Renal cortical epithelial cell (primary cell): ENCODE results near the gene ATP1B1. TPM values are rescaled to one million over a fixed set of nuclear protein-coding genes. Genes with fewer than 3 reads are reported as not detected.
A peak's percentile ranks its signal among the peaks of the same experiment; 100 is the strongest.
"Not testable (repeated sequence)": the region's sequence is repeated elsewhere in the genome, so short reads cannot be mapped to it uniquely, and the experiment has no call there.

Experiments
- DNase-seq: peaks from one replicate; pipeline ENCODE4 v3.0.0-alpha.2; 2011; ENCODE audit warnings: low read depth
- total RNA-seq: library from RNA; depleted of rRNA; stranded (reverse); fragments of >200 nt; gene quantifications from 2 replicates; pipeline ENCODE4 v1.2.3, GENCODE V29; 2014

ATP1B1 gene
- total RNA-seq, 1 donor from 2014 or later: 314 TPM

DNA sequence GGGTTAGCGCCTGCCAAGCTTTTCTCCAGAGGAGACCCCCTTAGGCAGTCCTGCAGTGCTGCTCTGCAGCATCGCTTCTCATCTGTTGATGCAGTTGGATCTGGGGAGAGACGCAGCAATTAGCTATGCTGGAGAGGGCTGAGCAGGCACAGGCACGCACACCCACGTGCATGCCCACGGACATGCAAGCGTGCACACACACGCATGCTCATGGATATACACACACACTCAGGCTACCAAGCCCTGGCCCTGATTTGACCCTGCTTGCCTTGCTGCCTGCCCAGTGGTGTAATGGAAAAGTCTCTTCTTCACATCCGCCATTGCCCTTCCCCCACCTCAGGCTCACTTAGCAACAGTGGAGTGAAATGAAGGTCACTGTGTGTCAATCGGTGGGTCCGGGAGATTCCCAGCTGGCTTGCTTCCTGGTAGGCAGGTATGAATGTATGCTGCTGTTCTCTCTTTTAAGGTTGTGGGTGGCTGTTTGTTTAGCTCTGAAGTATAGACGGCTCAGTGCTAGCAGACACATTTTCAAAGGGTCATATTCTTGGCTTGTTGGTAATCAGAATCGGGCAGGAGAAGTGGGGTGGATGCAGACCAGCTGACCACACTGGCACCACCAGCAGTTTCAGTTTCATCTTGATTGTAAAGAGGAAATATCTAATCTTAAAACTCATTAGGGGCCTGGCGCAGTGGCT is 9.5 kb downstream of the ATP1B1 start:
- DNase-seq: peak; percentile 92

DNA sequence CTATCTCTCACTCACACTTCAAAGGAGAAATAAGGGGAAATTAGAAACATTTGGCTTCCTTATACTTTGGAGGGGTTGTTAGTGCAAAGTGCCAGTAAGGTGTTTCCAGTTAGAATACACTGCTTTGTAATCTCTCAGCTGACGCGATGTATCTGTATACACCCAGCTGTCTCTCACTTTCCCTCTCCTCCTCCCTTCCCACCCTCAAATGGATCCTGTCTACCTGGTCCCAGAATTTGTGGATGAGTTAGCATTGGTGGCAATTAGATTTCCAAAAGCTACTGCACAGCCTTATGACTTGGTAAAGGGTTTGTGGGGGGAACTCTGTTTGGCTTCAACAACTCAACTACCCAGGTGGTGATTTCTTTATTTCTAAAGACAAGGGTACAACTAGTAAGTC is 10.5 kb downstream of the ATP1B1 start:
- no peak for DNase-seq

DNA sequence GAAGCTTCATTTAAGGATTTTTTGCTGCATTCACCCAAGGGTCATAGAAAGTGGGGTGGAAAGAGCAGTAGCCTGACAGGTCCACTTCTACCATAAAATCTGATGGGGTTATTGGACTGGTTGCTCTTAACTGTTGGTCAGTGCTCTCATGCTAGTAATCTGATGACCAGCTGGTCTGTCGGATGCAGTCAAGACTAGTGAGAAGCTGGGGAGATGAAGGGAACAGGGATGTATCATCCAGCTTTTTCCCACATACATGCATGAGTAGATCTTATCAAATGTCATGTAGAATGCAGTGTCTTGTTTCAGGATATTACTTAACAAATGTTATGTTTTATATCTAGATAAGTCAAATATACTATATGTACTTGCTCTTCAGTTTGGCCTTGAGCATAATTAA is 11.1 kb downstream of the ATP1B1 start:
- DNase-seq: peak; percentile 49

DNA sequence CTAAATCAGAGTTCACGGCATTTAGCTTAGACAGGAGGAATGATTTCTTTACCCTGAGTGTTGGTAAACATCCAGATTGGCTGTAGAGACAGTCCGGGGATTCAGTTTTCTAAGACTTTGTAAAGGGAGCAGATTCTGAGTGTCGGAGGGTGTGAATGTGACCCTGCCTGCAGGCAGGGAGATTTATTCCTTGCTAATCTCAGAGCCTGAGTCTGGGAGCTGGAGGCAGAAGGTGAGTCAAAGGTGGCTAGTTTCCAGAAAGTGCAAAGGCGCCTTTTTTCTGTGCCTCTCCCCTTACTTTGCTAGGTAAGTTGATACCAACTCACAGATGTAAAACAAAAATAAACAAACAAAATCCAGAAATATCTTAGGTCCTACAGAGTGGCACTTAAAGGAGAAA is 11.7 kb downstream of the ATP1B1 start:
- DNase-seq: no peak

DNA sequence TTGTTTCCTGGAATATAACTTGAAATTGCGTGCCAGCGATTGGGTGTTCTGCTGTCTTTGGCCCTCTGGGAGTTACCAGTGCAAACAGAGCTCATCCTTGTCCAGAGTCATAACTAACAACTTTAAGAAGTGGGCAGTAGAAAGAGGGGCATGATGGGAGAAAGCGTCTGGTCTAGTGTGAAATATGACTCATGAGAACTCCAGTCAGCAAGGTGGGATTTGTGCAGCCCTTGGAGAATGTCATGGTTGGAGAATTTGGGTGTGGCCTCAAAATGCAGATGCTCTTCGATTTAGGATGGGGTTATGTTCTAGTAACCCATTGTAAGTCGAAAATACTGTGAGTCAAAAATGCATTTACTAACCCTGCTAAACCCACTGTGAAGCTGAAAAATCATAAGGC is 12.9 kb downstream of the ATP1B1 start:
- peak; percentile 79 for DNase-seq

DNA sequence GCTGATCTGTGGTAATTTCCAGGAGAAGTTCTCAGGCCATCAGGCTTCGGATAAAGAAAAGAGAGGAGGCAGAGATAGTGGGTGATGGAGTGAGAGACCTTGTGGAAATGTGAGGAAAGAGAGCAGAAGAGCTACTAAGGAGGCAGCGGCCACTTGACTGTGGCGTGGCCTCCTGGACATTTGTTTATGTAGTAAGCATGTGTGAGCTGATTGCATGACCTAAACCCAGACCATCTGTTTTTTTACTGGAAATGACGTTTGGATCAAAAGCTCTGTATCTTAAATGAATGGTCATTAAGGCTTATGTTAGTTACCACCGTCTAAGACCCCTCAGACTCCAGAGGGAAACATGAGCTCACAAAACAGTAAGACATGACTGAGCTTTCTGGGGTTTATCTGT is 13.6 kb downstream of the ATP1B1 start:
- no peak for DNase-seq

DNA sequence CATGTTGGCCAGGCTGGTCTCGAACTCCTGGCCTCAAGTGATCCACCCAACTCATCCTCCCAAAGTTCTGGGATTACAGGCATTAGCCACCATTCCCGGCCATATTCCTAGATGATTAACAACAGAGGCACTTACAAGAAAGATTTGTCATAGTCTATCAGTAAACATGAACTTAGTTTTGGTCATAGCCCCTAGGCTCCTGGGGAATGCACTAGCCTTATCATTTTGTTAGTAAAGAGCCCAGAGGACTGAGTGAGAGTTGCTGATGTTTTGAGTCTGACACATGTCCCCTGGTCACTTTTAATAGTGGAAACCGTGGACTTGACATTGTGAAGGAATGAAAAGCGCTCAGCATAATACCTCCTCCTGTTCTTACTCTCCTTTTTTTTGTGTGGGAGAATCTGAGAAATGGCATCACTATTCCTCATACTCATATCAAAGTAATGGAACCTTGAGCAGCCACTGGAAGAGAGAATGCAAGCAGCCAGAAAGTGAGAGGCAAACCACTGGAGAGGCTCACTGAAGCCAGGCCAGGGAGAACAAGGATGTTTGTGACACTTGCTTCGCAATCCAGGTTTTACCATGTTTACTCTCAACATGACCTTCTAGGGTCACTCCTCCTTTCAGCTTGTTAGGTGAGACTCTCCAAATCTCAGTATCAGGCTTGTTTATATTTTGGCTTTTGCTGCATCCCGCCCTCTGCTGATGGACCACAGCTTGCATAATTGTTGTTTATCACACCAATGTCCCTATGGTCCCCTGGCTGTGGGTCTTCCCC is 14.8 kb downstream of the ATP1B1 start:
- no peak for DNase-seq

DNA sequence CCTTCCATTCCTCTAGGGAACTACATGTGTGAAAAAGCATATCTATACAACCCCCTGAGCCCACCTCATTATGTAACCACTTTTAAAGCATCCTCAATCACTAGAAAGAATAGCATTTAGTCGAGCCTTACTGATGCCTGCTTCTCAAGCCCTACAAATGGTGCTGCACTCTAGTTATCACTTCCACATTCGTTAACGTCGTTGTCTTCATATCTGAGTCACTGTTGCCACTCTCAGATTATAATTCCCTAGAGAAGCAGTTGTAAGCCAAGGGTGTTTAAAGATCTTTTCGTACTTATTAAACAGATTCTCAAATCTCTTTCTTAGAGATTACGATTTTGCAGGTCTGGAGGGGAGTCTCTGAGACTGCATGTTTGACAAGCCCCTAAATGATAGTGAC is 16.5 kb downstream of the ATP1B1 start:
- no peak for DNase-seq

DNA sequence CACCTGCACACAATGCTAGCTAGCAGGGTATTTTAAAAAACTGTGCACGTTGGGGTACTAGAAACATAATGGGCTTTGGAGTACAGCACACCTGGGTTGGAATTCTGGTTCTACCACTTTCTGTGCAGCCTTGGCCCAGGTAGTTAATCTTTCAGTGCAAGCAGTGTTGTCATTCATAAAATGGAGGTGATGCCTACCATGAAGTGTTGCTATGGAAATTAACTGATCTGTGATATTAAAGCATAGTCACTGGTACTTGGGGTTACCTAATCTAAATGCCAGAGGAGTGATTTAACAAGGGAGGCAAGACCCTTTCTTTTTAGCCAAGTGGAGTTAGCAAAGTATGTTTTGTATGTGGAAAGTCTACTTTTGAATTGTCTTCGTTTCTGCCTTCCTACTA is 18.0 kb downstream of the ATP1B1 start:
- no peak for DNase-seq

DNA sequence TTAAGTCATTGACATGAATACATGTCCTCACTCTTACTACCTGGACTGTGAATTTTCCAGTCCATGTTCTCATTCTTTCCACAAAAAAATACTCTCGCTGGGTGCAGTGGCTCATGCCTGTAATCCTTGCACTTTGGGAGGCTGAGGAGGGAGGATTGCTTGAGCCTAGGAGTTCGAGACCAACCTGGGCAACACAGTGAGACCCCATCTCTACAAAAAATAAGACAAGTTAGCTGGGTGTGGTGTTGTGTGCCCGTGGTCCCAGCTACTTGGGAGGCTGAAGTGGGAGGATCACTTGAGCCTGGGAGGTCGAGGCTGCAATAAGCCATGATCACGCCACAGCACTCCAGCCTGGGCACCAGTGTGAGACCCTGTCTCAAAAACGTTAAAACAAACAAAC is 19.1 kb downstream of the ATP1B1 start:
- DNase-seq: not testable (repeated sequence)

DNA sequence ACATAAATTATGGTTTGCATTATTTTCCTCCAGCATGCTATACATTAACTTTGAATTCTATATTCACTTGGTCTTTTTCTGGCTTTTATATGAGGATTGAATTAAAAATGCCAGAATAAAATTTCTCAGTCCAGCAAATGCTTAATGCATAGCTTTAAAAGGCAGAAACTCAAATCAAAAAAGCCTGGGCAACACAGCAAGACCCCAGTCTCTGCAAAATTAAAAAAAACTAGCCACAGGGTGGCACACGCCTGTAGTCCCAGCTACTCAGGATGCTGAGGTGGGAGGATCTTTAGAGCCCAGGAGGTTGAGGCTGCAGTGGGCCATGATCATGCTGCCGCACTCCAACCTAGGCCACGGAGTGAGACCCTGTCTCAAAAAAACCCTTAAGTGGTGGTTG is 19.8 kb downstream of the ATP1B1 start:
- no peak for DNase-seq

DNA sequence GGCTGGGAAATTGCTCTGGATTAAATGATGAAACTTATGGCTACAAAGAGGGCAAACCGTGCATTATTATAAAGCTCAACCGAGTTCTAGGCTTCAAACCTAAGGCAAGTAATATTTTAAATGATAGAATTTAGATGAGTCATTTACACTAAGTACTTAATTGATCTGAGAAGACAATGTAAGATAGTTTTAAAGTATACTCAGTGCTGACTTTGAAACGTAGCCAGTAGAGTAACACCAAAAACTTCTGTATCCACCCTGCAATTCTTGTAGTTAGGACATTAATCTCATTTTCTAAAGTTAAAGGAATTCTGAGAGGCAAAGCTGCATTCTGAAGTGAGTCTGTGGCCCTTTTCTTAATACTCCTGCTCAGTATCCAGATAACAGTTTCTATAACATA is 20.8 kb downstream of the ATP1B1 start:
- DNase-seq: no peak

DNA sequence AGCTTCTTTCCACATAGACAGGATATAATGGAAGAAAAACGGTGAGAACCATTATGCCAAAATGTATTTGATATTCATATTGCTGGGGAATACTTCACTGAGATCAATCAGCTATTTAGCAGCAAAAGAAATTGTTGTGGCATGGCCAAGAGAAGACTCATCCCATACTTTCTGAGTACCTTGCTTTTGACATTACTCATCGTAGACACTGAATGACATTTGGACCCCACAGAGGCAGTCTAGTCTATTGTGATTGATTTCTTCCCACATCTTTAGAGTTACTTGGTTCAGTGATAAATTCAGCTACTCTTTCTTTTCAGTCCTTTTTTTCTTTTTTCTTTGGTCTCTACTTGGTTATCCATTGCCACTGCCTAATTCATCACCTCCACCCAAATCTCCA is 22.1 kb downstream of the ATP1B1 start:
- DNase-seq: no peak

DNA sequence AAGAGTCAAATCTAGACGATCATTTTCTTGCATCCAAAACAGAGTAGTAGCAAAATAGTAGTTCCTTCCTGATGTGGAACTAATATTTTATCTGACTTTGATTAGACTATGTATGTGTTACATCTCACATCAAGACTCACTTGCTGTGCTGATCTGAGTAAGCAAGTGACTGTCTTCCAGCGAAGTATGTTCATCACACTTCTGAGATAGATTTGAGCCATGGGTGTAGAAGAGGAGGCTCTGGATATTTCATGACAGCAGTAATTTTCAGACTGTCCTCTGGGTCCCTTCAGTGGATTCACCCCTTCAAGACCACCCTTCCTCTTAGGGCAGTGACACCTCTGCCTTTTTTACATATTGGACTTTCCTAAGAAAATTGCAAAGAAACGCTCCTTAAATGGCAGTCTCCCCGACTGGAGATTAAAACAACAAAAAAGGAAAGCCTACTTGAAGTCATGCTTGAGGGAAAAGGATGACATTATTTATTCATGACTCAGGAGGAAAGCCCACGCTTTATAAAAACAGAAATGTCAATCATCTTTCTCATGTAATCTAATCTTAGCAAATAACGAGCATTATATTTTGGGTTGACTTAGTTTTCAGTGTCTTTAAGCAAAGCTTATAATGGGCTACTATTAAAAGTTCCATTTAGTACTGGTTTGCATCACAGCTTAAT is 22.8 kb downstream of the ATP1B1 start:
- no peak for DNase-seq

DNA sequence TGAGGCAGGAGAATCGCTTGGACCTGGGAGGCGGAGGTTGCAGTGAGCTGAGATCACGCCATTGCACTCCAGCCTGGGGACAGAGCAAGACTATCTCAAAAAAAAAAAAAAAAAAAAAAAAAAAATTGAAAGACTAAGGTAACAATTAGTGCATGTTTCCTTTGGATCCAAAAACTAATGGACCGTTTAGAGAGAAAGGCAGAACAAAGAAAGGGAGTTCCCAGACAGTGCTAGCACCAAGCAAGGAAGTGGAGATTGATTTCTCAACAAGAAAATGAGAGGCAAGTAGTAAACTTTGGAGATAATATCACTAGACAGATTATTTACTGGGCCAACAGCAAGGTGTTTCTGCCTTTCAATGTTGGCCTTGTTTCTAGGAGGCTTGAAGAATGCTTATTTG is 24.2 kb downstream of the ATP1B1 start:
- DNase-seq: peak; percentile 63

DNA sequence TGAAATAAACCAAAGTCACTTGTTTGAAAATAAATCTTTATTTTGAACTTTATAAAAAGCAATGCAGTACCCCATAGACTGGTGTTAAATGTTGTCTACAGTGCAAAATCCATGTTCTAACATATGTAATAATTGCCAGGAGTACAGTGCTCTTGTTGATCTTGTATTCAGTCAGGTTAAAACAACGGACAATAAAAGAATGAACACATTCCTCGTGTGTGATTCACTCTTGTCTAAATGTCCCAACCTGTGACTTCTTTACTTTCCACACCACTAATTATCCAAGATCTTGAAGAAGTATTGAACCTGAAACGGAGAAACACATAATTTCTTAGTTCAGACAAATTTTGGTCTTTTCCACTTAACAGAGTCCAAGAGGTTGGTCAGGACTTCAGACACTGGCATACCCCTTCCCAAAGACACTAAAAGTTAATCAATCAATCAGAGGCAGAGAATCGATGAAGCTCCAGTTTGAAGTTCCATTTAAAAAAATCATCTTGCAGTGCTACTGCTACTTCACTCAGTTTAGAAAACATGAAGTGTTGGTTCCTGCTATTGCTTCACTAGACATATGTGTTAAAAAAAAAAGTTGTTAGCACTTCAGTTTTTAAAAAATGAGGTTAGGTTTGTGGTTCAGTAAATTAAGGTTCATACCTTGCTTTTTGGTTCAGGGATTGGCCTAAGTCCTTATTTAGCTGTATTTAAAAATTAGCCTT is 26.2 kb downstream of the ATP1B1 start:
- DNase-seq: peak; percentile 88

DNA sequence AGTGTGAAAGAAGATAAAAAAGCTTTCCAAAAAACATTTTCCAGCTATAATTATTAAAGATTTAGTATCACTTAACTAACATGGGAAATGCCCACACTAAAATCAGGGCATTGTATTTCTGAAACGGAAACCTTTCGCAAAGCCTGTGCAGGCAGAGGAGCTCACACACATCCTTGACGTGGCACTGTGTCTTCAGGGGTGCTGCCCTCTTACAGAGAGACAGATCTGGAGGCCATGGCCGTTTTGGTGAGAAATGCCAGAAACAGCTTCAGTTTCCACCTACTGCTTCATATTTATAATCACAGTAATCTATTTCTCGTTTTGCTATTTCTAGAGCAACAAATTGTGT is 26.7 kb downstream of the ATP1B1 start:
- no peak for DNase-seq

DNA sequence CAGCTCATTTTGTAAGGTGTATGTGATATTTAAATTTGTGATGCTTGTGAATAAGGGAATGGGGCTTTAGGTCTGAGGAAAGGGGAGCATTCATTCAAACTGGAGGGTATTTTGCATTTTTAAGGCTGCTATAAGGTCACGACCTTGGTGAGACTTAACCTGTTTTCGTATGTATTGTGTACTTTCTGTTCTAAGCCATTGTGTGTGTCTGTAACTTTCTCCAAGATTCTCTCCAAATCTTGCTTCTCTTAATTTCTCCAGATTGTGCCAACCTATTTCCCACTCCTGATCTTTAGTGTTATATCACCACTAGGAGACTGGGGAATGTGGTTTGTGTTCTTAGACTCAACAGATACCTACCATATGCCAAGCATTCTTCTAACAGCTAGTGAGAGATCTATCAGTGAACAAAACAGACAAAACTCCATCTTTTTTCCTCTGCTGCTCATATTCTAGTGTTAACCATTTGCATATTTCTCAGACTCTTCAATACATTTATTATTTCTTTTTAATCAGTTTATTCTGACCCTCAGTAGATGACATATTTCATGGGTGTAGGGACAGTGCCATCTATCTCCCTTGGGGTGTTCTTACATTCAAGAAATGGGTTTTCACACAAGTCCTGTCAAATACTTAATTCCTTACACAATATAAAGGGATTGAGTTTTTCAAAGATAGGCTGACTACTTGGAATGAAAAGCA is 27.5 kb downstream of the ATP1B1 start:
- DNase-seq: no peak

DNA sequence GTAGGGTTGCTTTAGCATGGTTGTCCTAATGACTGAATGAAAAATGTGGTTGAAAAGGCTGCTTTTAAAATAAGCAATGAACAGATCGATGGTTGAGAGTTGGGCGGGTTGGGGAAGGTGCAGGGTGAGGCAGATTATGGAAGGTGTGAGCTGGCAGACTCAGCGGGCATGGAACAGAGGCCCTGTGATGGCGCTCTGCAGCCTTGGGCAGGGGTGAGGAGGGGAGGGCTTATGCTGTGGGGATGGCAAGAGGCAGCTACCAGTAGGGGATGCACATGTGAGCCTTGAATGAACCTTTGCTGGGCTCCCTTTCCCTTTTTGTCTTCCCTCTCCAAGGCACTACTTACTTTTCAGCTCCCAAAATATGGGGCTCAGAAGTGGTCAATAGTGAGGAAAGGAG is 30.9 kb downstream of the ATP1B1 start:
- DNase-seq: no peak

DNA sequence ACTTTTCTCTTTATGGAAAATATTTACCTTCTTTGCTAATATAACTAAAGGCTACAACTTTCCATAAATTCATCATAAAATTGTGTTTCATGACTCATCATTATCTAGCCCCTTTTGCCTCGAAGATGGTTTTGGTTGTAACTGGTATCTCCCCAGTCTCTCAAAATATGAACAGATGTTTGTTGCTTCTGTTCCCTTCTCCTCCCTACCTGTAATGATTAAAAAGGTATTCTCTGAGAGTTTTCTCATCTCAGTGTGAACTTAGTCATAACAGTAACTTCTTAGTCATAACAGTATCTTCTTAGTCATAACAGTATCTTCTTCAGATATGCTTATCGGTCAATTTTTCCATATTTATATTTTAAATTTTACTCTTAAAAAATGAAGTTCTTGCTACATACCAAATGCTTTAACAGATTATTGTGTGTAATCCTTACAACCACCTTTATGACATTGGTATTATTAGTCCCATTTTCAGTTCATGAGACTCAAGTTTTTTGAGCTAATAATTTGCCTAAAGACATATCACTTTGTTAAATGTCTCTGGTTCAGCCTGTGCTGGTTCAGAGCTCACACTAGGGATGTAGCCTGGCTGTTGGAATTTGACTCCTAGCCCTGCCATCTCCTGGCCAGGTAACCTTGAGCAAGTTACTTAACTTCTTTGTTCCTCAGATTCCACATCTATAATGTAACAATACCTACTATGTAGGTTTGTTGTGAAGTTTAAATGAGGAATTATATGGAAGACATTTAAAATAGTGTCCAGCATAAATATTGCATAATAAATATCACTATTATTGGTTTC is 32.6 kb downstream of the ATP1B1 start:
- no peak for DNase-seq

DNA sequence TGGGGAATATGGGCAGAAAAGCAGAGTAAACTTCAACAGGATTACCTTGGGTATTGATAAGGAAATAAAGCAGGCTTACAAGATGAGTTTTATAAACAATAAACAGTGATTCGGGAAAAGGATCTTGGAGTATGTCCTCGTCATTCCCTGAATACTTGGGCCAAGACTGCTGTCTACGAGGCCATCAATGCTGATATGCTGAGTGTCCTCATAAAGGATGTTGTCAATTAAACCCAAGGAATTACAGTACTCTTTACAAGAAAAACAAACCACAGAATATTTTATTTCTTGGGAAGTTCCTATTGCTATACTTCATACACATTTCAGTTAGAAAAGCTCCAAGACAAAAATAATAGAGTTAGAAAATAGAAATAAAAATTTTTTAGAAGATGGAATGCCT is 34.9 kb downstream of the ATP1B1 start:
- no peak for DNase-seq
